HepG2 (cell line): ENCODE data around the gene LITAFD. TPM values are rescaled to one million over a fixed set of nuclear protein-coding genes. Genes with fewer than 3 reads are reported as not detected.

Source experiments
- AHDC1 ChIP-seq: sonication (generic); formaldehyde crosslinking; IDR thresholded peaks from 2 replicates; pipeline ENCODE4 v1.5.1; 2020; ENCODE audit warnings: mild to moderate bottlenecking, missing genetic modification reagents, borderline replicate concordance
- ATF1 ChIP-seq: IDR thresholded peaks from 2 replicates; pipeline ENCODE4 v1.6.1; 2016; ENCODE audit warnings: mild to moderate bottlenecking, control low read depth
- ELF3 ChIP-seq: IDR thresholded peaks from 2 replicates; pipeline ENCODE4 v1.6.1; 2016; ENCODE audit warnings: missing genetic modification reagents, missing compliant biosample characterization
- GATAD1 ChIP-seq: IDR thresholded peaks from 2 replicates; pipeline ENCODE4 v1.6.1; 2016; ENCODE audit warnings: missing genetic modification reagents, missing compliant biosample characterization
- HNRNPH1 ChIP-seq: fragments of 200-400 bp; formaldehyde crosslinking; optimal IDR thresholded peaks from 2 replicates; pipeline ENCODE3; 2017; ENCODE audit warnings: mild to moderate bottlenecking, low read depth, low read length
- IKZF5 ChIP-seq: IDR thresholded peaks from 2 replicates; pipeline ENCODE4 v1.6.1; 2018; ENCODE audit warnings: missing genetic modification reagents, mild to moderate bottlenecking, missing compliant biosample characterization
- IRF2 ChIP-seq: IDR thresholded peaks from 2 replicates; pipeline ENCODE4 v1.6.1; 2018; ENCODE audit warnings: missing genetic modification reagents, missing compliant biosample characterization
- KLF16 ChIP-seq, 2 experiments: sonication (generic) in 1 of 2; formaldehyde crosslinking in 1 of 2; IDR thresholded peaks; 2 replicates each; pipeline versions ENCODE4 v1.6.1 to v1.8.0; 2016 to 2023; ENCODE audit warnings: missing genetic modification reagents in 2 of 2, missing compliant biosample characterization in 1 of 2
- MBNL3 ChIP-seq: fragments of 250-450 bp; sonication (Bioruptor Pico); conservative IDR thresholded peaks from 2 replicates; pipeline ENCODE4 v1.8.0; 2022; ENCODE audit warnings: mild to moderate bottlenecking, inconsistent platforms
- PRDM10 ChIP-seq: sonication (generic); formaldehyde crosslinking; IDR thresholded peaks from 2 replicates; pipeline ENCODE4 v1.4.0; 2020; ENCODE audit warnings: low read depth, missing genetic modification reagents
- SOX13 ChIP-seq, 3 experiments: fragments of 450-650 bp in 1 of 3; sonication (generic) in 1 of 3; formaldehyde crosslinking in 1 of 3; IDR thresholded peaks in 2 of 3; conservative IDR thresholded peaks in 1 of 3; 2 replicates each; pipeline versions ENCODE4 v1.5.0 to v1.6.1; 2016 to 2020; ENCODE audit warnings: antibody characterized with exemption in 1 of 3, mild to moderate bottlenecking in 1 of 3, missing compliant biosample characterization in 1 of 3, missing genetic modification reagents in 1 of 3, moderate library complexity in 1 of 3
- TBL1XR1 ChIP-seq: fragments of 150-350 bp; IDR thresholded peaks from 2 replicates; pipeline ENCODE4 v1.6.1; 2014; ENCODE audit warnings: borderline replicate concordance, low read length; ENCODE audit not compliant: partially characterized antibody
- TGIF2 ChIP-seq: IDR thresholded peaks from 2 replicates; pipeline ENCODE4 v1.6.1; 2016; ENCODE audit warnings: control low read depth, missing compliant biosample characterization
- ZNF224 ChIP-seq: sonication (generic); formaldehyde crosslinking; IDR thresholded peaks from 2 replicates; pipeline ENCODE4 v1.5.0; 2020; ENCODE audit warnings: mild to moderate bottlenecking, missing genetic modification reagents
- ZNF331 ChIP-seq: sonication (generic); formaldehyde crosslinking; IDR thresholded peaks from 2 replicates; pipeline ENCODE4 v1.4.0; 2020; ENCODE audit warnings: missing genetic modification reagents
- ZNF558 ChIP-seq: sonication (generic); formaldehyde crosslinking; IDR thresholded peaks from 2 replicates; pipeline ENCODE4 v1.9.0; 2022; ENCODE audit warnings: mild to moderate bottlenecking, missing genetic modification reagents, borderline replicate concordance
- ZNF615 ChIP-seq: sonication (generic); formaldehyde crosslinking; IDR thresholded peaks from 2 replicates; pipeline ENCODE4 v1.5.0; 2020; ENCODE audit warnings: mild to moderate bottlenecking, missing genetic modification reagents, borderline replicate concordance
- ZNF891 ChIP-seq: sonication (generic); formaldehyde crosslinking; IDR thresholded peaks from 2 replicates; pipeline ENCODE4 v1.5.0; 2020; ENCODE audit warnings: mild to moderate bottlenecking, missing genetic modification reagents
- polyA plus RNA-seq, 8 experiments: library from polyadenylated mRNA; depleted of rRNA in 3 of 8; stranded (reverse) in 7 of 8; unstranded in 1 of 8; fragments of >200 nt; fragmentation: Illumina TruSeq in 4 of 8; extraction: Trizol in 4 of 8; gene quantifications; 2 replicates each; pipeline versions ENCODE4 v1.2.1 to v1.2.3, GENCODE V29; 2011 to 2016; ENCODE audit warnings: low read depth in 4 of 8, missing spikeins in 1 of 8, mixed read lengths in 1 of 8; ENCODE audit not compliant: insufficient read depth in 1 of 8
- total RNA-seq, 5 experiments: library from RNA; depleted of rRNA; stranded (reverse); fragments of >200 nt; fragmentation: Illumina TruSeq; extraction: Trizol; gene quantifications; 2 replicates each; pipeline ENCODE4 v1.2.3, GENCODE V29; 2016; ENCODE audit warnings: low read depth in 1 of 5

LITAFD gene
- total and polyA plus RNA-seq, 2 of the 13 experiments (the other 11 are each of a cell fraction or from before 2014, with no cell fraction given) = not detected

- TF ChIP-seq HNRNPH1 (no peak), TBL1XR1 (no peak), ZNF891 (CRISPR knock-in tag) (peak; percentile 52; the same call in 1 of the 2 replicates), ELF3 (CRISPR knock-in tag) (peak; percentile 69), TGIF2 (peak; percentile 23; the same call in 1 of the 2 replicates), PRDM10 (CRISPR knock-in tag) (peak; percentile 85; the same call in 1 of the 2 replicates), ZNF558 (CRISPR knock-in tag) (0 out of 2 replicates have a peak, but pooled peaks have one; percentile 12), MBNL3 (CRISPR knock-in tag) (no peak), SOX13 (IDR thresholded peaks at IDR 0.05) (0 out of 2 replicates have a peak, but pooled peaks have one; percentile 27), SOX13 (CRISPR knock-in tag; conservative IDR thresholded peaks at IDR 0.05 in 1 of 2, IDR thresholded peaks at IDR 0.05 in 1 of 2) (peak; percentile 50 to 60; a peak in 2 of 4 replicates), KLF16 (CRISPR knock-in tag; IDR thresholded peaks at IDR 0.05) (peak in 1 of 2 experiments; percentile 22; a peak in 1 of 4 replicates), ZNF615 (CRISPR knock-in tag) (0 out of 2 replicates have a peak, but pooled peaks have one; percentile 13), IRF2 (CRISPR knock-in tag) (0 out of 2 replicates have a peak, but pooled peaks have one; percentile 41), ATF1 (CRISPR knock-in tag) (no peak), AHDC1 (CRISPR knock-in tag) (no peak), ZNF224 (CRISPR knock-in tag) (no peak), ZNF331 (CRISPR knock-in tag) (peak; percentile 58; the same call in 1 of the 2 replicates), GATAD1 (peak; percentile 39; the same call in 1 of the 2 replicates), IKZF5 (CRISPR knock-in tag) (peak; percentile 88; the same call in 1 of the 2 replicates)
Measured at GRCh38 chr16:8869212-8869987, 12.8 kb upstream of the LITAFD start (continued).
